Measurements from ENCODE around the gene GJA4. TPM values are rescaled to one million over a fixed set of nuclear protein-coding genes. Genes with fewer than 3 reads are reported as not detected.

GJA4 gene
- total and polyA plus RNA-seq, 2 of the 8 experiments (the other 6 are each of a cell fraction or from before 2014, with no cell fraction given) = 3.2 to 3.9 TPM

- H3K27ac ChIP-seq (ENCODE audit: low read depth, low read length) = no peak overlapping the region
- H4K5ac ChIP-seq (ENCODE audit: insufficient read length, low read depth, low read length) = no peak overlapping the region
- peak overlapping the region; percentile 68; the same call in 1 of the 2 replicates for H2BK12ac ChIP-seq (ENCODE audit: low read depth, low read length)
- H3K79me1 ChIP-seq (ENCODE audit: low read depth, low read length) = no peaks in the 10 kb centered on the region
- no peak overlapping the region for H3K18ac ChIP-seq (ENCODE audit: extremely low read depth, low read length)
- no peak overlapping the region for H2BK120ac ChIP-seq (replicated peaks; ENCODE audit: low read depth, low read length)
- TF ChIP-seq JUN (IDR thresholded peaks at IDR 0.05; ENCODE audit: low read depth, low read length) (no peak), ATF3 (IDR thresholded peaks at IDR 0.05; ENCODE audit: insufficient read depth, low read depth, low read length) (no peak)
- H2BK15ac ChIP-seq (ENCODE audit: low read length) = peak overlapping the region; percentile 72; the same call in 1 of the 2 replicates
- H2AFZ ChIP-seq (ENCODE audit: low read length) = peak overlapping the region; percentile 20; the same call in 1 of the 2 replicates
- H2BK5ac ChIP-seq (ENCODE audit: low read depth, low read length) = no peak overlapping the region
- H3K23me2 ChIP-seq (ENCODE audit: low read depth, low read length) = no peaks in the 10 kb centered on the region; the same call in 1 of the 2 replicates
- no peak overlapping the region for H3K56ac ChIP-seq (replicated peaks; ENCODE audit: insufficient read length, low read depth, low read length)
- H3K4ac ChIP-seq (replicated peaks; ENCODE audit: insufficient read length, low read depth, low read length) = no peak overlapping the region
- no peaks in the 10 kb centered on the region for H4K20me1 ChIP-seq (replicated peaks in 1 of 2; ENCODE audit: control insufficient read depth in 1 of 2, insufficient read depth in 2 of 2, low read length in 2 of 2)
- no peak overlapping the region for H3K14ac ChIP-seq (ENCODE audit: insufficient read length)
- H3K4me1 ChIP-seq (replicated peaks in 1 of 4; ENCODE audit: control insufficient read depth in 3 of 4, insufficient read depth in 4 of 4, low read length in 3 of 4) = peaks cover 0 to 12% (median 7%) of the 10 kb centered on the region in 4 experiments; a peak in 4 of 7 replicates
- 76% methylated on average over 9 of the region's 10 CpGs; no CpG with 5 or more reads in 1 of the 2 experiments for WGBS, 2 experiments (ENCODE audit: extremely low coverage in 1 of 2, insufficient coverage in 1 of 2, insufficient read length in 1 of 2, insufficient replicate concordance in 2 of 2, low coverage in 1 of 2, low lambda C conversion rate in 2 of 2, missing lambda C conversion rate in 1 of 2)
- ChIA-PET CTCF (ENCODE audit: partially characterized antibody) (interaction anchor here (12.6 kb wide), 1 partner anchor 54 kb away, joined by 230 read pairs; no protein-coding TSS in a partner anchor), POLR2A (ENCODE audit: partially characterized antibody) (no interaction called here)
- no peak overlapping the region; a peak in 1 of 7 replicates for H3K9ac ChIP-seq (replicated peaks in 1 of 4; ENCODE audit: extremely low read depth in 1 of 4, low read depth in 3 of 4, low read length in 3 of 4)
- DNase-seq (ENCODE audit: low read depth in 1 of 2, low spot score in 2 of 2) (peak in 1 of 2 experiments; percentile 48), FAIRE-seq (no peak)
- no peak overlapping the region for H4K91ac ChIP-seq (replicated peaks; ENCODE audit: insufficient read length, low read length)
- no peak overlapping the region for H3K23ac ChIP-seq (ENCODE audit: insufficient read length)
- H4K8ac ChIP-seq (ENCODE audit: extremely low read depth, insufficient read depth, low read length) = peak overlapping the region; percentile 60; the same call in 1 of the 2 replicates
- H3K4me3 ChIP-seq (ENCODE audit: extremely low read depth in 1 of 4, insufficient read depth in 2 of 4, low read depth in 3 of 4, low read length in 4 of 4) = peak overlapping the region in 3 of 4 experiments; percentile 17 to 63 (median 31); a peak in 6 of 8 replicates
- H2BK20ac ChIP-seq (ENCODE audit: low read length) = no peak overlapping the region
- H2AK5ac ChIP-seq (ENCODE audit: low read depth, low read length) = no peak overlapping the region
- H3K36me3 ChIP-seq (ENCODE audit: control insufficient read depth in 2 of 4, insufficient read depth in 4 of 4, low read length in 3 of 4) = no peaks in the 10 kb centered on the region
- H3K27me3 ChIP-seq (replicated peaks in 1 of 4; ENCODE audit: control insufficient read depth in 3 of 4, extremely low read depth in 1 of 4, insufficient read depth in 3 of 4, low read length in 3 of 4) = peaks cover 0 to 13% (median 10%) of the 10 kb centered on the region in 4 experiments; a peak in 4 of 7 replicates
- H3K79me2 ChIP-seq (ENCODE audit: control insufficient read depth in 1 of 2, insufficient read depth in 2 of 2, low read length in 2 of 2) = no peaks in the 10 kb centered on the region
- H3K9me3 ChIP-seq (ENCODE audit: insufficient read depth in 2 of 2, low read depth in 1 of 2, low read length in 1 of 2) = no peaks in the 10 kb centered on the region
- H3K4me2 ChIP-seq (ENCODE audit: insufficient read depth in 1 of 2, low read depth in 2 of 2, low read length in 2 of 2) = peak overlapping the region; percentile 66 to 70
These were observed 375 bp upstream of the GJA4 start for GRCh38 chr1:34792424-34792823.
